ENCODE data around the gene DNAJC30.

The DNAJC30 gene

DNA sequence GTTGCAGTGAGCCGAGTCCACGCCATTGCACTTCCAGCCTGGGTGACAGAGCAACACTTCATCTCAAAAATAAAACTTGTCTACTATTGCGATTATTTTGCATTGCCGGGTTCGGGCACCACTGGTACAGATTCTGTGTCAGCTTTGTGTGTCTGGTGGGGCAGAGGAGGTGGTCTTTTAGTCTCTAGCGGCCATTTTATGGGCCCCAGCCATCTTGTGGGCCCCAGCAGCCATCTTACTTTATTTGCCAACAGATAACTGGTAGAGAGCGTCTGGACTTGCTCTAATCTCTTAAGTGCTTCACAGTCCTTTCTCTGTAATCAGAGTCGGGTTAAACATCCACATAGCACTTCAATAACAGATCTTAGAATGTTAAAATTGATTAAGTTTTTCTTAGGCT is 5.0 kb upstream of the DNAJC30 start:
- TF ChIP-seq EZH2phosphoT487 (IDR thresholded peaks at IDR 0.05; ENCODE audit: borderline replicate concordance, low read length), result no peak
- no peak for TF ChIP-seq CTCF (IDR thresholded peaks at IDR 0.05; ENCODE audit: low read depth, low read length, poor library complexity, severe bottlenecking)
- peaks cover 58% of the 10 kb centered on the region for H3K79me2 ChIP-seq (ENCODE audit: control insufficient read depth, low read length)
- peaks cover 74% of the 10 kb centered on the region for H3K36me3 ChIP-seq (ENCODE audit: control insufficient read depth, low read length)
- H3K4me3 ChIP-seq (ENCODE audit: low read length), result no peak overlapping the region
- no peaks in the 10 kb centered on the region for H3K9me2 ChIP-seq (replicated peaks; ENCODE audit: control insufficient read depth, low read length)
- no peak overlapping the region for H3K27ac ChIP-seq (ENCODE audit: low read depth, low read length)
- H3K9me3 ChIP-seq (ENCODE audit: control insufficient read depth, insufficient read depth, low read length), result no peaks in the 10 kb centered on the region
- no peaks in the 10 kb centered on the region for H3K27me3 ChIP-seq (ENCODE audit: control insufficient read depth, low read length)
- no peaks in the 10 kb centered on the region for H3F3A ChIP-seq (ENCODE audit: control insufficient read depth, insufficient read depth)
- H3K4me2 ChIP-seq (ENCODE audit: low read length), result no peak overlapping the region
- peaks cover 3% of the 10 kb centered on the region; the same call in 1 of the 2 replicates for H4K20me1 ChIP-seq (ENCODE audit: control insufficient read depth, insufficient read depth, low read depth, low read length)
- H3K4me1 ChIP-seq (ENCODE audit: control insufficient read depth, low read length), result peaks cover 8% of the 10 kb centered on the region; the same call in 1 of the 2 replicates

- Histone ChIP-seq H3K27ac (ENCODE audit: low read depth, low read length) (no peak overlapping the region), H3K4me2 (ENCODE audit: low read length) (no peak overlapping the region), H3K27me3 (ENCODE audit: control insufficient read depth, low read length) (no peaks in the 10 kb centered on the region), H3F3A (ENCODE audit: control insufficient read depth, insufficient read depth) (no peaks in the 10 kb centered on the region), H3K79me2 (ENCODE audit: control insufficient read depth, low read length) (peaks cover 87% of the 10 kb centered on the region), H3K36me3 (ENCODE audit: control insufficient read depth, low read length) (peaks cover 55% of the 10 kb centered on the region), H3K9me3 (ENCODE audit: control insufficient read depth, insufficient read depth, low read length) (no peaks in the 10 kb centered on the region), H3K4me3 (ENCODE audit: low read length) (no peak overlapping the region), H3K9me2 (replicated peaks; ENCODE audit: control insufficient read depth, low read length) (no peaks in the 10 kb centered on the region), H4K20me1 (ENCODE audit: control insufficient read depth, insufficient read depth, low read depth, low read length) (peaks cover 6% of the 10 kb centered on the region; the same call in 1 of the 2 replicates), H3K4me1 (ENCODE audit: control insufficient read depth, low read length) (peaks cover 26% of the 10 kb centered on the region)
- no peak for TF ChIP-seq CTCF (IDR thresholded peaks at IDR 0.05; ENCODE audit: low read depth, low read length, poor library complexity, severe bottlenecking)
- no peak for TF ChIP-seq EZH2phosphoT487 (IDR thresholded peaks at IDR 0.05; ENCODE audit: borderline replicate concordance, low read length)
Observed at GRCh38 chr7:73685311-73685710, 2.1 kb upstream of the DNAJC30 start.

DNA sequence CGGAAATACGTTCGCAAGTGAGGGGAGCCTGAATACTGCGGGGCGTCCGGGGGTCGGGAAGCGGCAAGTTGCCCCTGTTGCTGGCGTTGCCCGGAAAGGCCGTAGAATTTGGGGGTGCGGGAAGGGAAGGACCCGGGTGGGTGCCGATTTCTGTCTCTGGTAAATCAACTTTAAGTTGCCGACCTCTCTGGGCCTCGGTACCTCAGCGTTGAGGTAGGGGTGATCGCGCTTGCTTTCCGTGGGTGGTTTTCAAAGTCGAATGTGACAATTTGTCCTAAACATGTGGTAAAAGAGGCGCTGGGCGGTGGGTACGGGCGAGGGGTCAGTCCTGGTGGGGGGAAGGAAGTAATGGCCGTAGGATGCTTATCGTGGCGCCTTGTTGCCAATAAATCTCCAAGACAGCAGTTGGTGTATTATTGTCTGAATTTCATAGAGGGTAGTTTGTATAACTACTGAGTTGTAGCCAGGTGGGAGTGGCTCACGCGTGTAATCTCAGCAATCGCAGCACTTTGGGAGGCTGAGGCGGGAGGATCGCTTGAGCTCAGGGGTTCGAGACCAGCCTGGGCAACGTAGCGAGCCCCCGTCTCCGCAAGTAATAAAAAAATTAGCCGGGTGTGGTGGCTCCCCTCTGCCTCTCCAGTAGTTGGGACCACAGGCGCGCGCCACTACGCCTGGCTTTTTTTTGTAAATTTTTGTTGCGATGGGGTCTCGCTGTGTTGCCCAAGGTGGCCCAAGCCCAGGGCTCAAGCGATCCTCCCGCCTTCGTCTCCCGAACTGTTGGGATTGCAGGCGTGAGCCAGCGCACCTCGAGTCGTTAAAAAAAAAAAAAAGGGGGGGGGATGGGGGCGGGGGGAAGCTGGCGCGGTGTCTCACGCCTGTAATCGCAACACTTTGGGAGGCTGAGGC is 788 bp upstream of the DNAJC30 start:
- no peak for TF ChIP-seq CTCF (IDR thresholded peaks at IDR 0.05; ENCODE audit: low read depth, low read length, poor library complexity, severe bottlenecking)
- no peak for TF ChIP-seq EZH2phosphoT487 (IDR thresholded peaks at IDR 0.05; ENCODE audit: borderline replicate concordance, low read length)
- H4K20me1 ChIP-seq (ENCODE audit: control insufficient read depth, insufficient read depth, low read depth, low read length), result 0 out of 2 replicates have a peak, but pooled peaks cover 3% of the 10 kb centered on the region
- H3K27me3 ChIP-seq (ENCODE audit: control insufficient read depth, low read length), result no peaks in the 10 kb centered on the region
- peak overlapping the region; percentile 43 for H3K27ac ChIP-seq (ENCODE audit: low read depth, low read length)
- peaks cover 93% of the 10 kb centered on the region for H3K79me2 ChIP-seq (ENCODE audit: control insufficient read depth, low read length)
- no peaks in the 10 kb centered on the region for H3F3A ChIP-seq (ENCODE audit: control insufficient read depth, insufficient read depth)
- H3K4me3 ChIP-seq (ENCODE audit: low read length), result peak overlapping the region; percentile 80
- peak overlapping the region; percentile 94 for H3K4me2 ChIP-seq (ENCODE audit: low read length)
- no peaks in the 10 kb centered on the region for H3K9me3 ChIP-seq (ENCODE audit: control insufficient read depth, insufficient read depth, low read length)
- peaks cover 26% of the 10 kb centered on the region for H3K4me1 ChIP-seq (ENCODE audit: control insufficient read depth, low read length)
- H3K36me3 ChIP-seq (ENCODE audit: control insufficient read depth, low read length), result peaks cover 59% of the 10 kb centered on the region
- no peaks in the 10 kb centered on the region for H3K9me2 ChIP-seq (replicated peaks; ENCODE audit: control insufficient read depth, low read length)

Data from DOHH2 (cell line).